NCI-H128 (cell line): ENCODE results near the gene CYB5B.

ENCODE experiments used
- DNase-seq: peaks from one replicate; lab custom pipeline; 2025; ENCODE audit not compliant: unreplicated experiment; lab: John Stamatoyannopoulos, UW

CYB5B gene

GRCh38 chr16:69514356-69514755 lies 89.9 kb downstream of the CYB5B start:
- DNase-seq, result no peak
